ENCODE data around the gene IL1RAPL1.

GRCh38 chrX:28625223-28625622, 38.0 kb downstream of the IL1RAPL1 start:
- TF ChIP-seq CTCF (IDR thresholded peaks at IDR 0.05): no peak
- TF ChIP-seq ZFX (IDR thresholded peaks at IDR 0.05; ENCODE audit: borderline replicate concordance): no peak
